Measurements from ENCODE around the gene PHACTR3. TPM values are rescaled to one million over a fixed set of nuclear protein-coding genes. Genes with fewer than 3 reads are reported as not detected.

The PHACTR3 gene
- total RNA-seq, 1 donor, result not detected

GRCh38 chr20:59724457-59725366 is 120.4 kb downstream of the PHACTR3 start:
- H3K4me3 ChIP-seq (ENCODE audit: low read depth, low read length), result no peak overlapping the region
- no peak for TF ChIP-seq CTCF (IDR thresholded peaks at IDR 0.05; ENCODE audit: insufficient read depth, low read depth, low read length)
- no peak for DNase-seq (ENCODE audit: low read depth)

- no peak overlapping the region for H3K4me3 ChIP-seq (ENCODE audit: low read depth, low read length)
- TF ChIP-seq CTCF (IDR thresholded peaks at IDR 0.05; ENCODE audit: insufficient read depth, low read depth, low read length), result no peak
- DNase-seq (ENCODE audit: low read depth), result no peak
These were observed 121.3 kb downstream of the PHACTR3 start for GRCh38 chr20:59725476-59726280.

GRCh38 chr20:59726281-59726595 is 121.9 kb downstream of the PHACTR3 start:
- no peak overlapping the region for H3K4me3 ChIP-seq (ENCODE audit: low read depth, low read length)
- no peak for DNase-seq (ENCODE audit: low read depth)
- TF ChIP-seq CTCF (IDR thresholded peaks at IDR 0.05; ENCODE audit: insufficient read depth, low read depth, low read length), result no peak

GRCh38 chr20:59728722-59729430 is 124.5 kb downstream of the PHACTR3 start:
- TF ChIP-seq CTCF (IDR thresholded peaks at IDR 0.05; ENCODE audit: insufficient read depth, low read depth, low read length), result no peak
- no peak overlapping the region for H3K4me3 ChIP-seq (ENCODE audit: low read depth, low read length)
- DNase-seq (ENCODE audit: low read depth), result no peak

GRCh38 chr20:59729506-59729905 is 125.2 kb downstream of the PHACTR3 start:
- no peak for DNase-seq (ENCODE audit: low read depth)
- no peak overlapping the region for H3K4me3 ChIP-seq (ENCODE audit: low read depth, low read length)
- TF ChIP-seq CTCF (IDR thresholded peaks at IDR 0.05; ENCODE audit: insufficient read depth, low read depth, low read length), result no peak

- no peak overlapping the region for H3K4me3 ChIP-seq (ENCODE audit: low read depth, low read length)
- TF ChIP-seq CTCF (IDR thresholded peaks at IDR 0.05; ENCODE audit: insufficient read depth, low read depth, low read length), result no peak
- no peak for DNase-seq (ENCODE audit: low read depth)
These were observed 126.4 kb downstream of the PHACTR3 start for GRCh38 chr20:59730722-59731121.

Data from fibroblast of villous mesenchyme (primary cell).